ENCODE measurements around the gene GRIP2.

- TF ChIP-seq, protein P1, sequence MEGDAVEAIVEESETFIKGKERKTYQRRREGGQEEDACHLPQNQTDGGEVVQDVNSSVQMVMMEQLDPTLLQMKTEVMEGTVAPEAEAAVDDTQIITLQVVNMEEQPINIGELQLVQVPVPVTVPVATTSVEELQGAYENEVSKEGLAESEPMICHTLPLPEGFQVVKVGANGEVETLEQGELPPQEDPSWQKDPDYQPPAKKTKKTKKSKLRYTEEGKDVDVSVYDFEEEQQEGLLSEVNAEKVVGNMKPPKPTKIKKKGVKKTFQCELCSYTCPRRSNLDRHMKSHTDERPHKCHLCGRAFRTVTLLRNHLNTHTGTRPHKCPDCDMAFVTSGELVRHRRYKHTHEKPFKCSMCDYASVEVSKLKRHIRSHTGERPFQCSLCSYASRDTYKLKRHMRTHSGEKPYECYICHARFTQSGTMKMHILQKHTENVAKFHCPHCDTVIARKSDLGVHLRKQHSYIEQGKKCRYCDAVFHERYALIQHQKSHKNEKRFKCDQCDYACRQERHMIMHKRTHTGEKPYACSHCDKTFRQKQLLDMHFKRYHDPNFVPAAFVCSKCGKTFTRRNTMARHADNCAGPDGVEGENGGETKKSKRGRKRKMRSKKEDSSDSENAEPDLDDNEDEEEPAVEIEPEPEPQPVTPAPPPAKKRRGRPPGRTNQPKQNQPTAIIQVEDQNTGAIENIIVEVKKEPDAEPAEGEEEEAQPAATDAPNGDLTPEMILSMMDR (IDR thresholded peaks at IDR 0.05), result no peak
- TF ChIP-seq POLR2AphosphoS5 (IDR thresholded peaks at IDR 0.05) (no peak), EP300 (IDR thresholded peaks at IDR 0.05) (no peak), POLR2A (IDR thresholded peaks at IDR 0.05) (no peak)
These were observed 22.3 kb downstream of the GRIP2 start for GRCh38 chr3:14517601-14518431.
